ENCODE measurements around the gene ALG9.

DNA sequence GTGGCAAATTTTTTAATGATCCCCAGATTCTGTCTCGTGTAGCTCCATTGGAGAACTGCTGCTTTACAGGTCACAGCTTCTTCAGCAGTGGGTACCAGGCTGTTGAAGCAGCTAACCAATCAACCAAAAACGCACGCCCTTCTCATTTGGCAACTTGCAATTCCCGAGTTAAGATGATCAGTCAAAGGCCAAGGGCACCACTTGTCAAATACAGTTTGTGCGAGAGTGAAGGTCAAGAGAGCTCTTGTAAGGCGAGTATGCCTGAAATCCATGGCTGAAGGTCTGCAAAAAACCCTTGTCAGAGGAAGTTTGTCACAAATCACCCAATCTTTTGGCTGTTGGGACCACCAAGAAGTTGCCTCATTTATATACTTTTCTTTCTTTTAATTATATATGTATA is 92.3 kb downstream of the ALG9 start:
- TF ChIP-seq EZH2phosphoT487 (IDR thresholded peaks at IDR 0.05; ENCODE audit: borderline replicate concordance) (no peak), CTCF (conservative IDR thresholded peaks at IDR 0.05; ENCODE audit: low read length) (no peak)
